KOPT-K1 (cell line): ENCODE data around the gene NR1H2.
"Not testable (repeated sequence)": the region's sequence is repeated elsewhere in the genome, so short reads cannot be mapped to it uniquely, and the experiment has no call there.

Experiments used
- H3K27ac ChIP-seq: fragments of 200-600 bp; sonication (generic); 2 replicates; pipeline ENCODE4 v1.5.1; 2016; ENCODE audit warnings: antibody characterized with exemption, mild to moderate bottlenecking, low read depth, low read length; ENCODE audit not compliant: poor library complexity, severe bottlenecking
- H3K36me3 ChIP-seq: fragments of 200-600 bp; sonication (generic); 2 replicates; pipeline ENCODE4 v1.5.1; 2017; ENCODE audit warnings: antibody characterized with exemption, mild to moderate bottlenecking, low read length, moderate library complexity; ENCODE audit not compliant: insufficient read depth
- H3K9me3 ChIP-seq: fragments of 200-600 bp; sonication (generic); 2 replicates; pipeline ENCODE4 v1.5.1; 2017; ENCODE audit warnings: antibody characterized with exemption, low read length, mild to moderate bottlenecking; ENCODE audit not compliant: insufficient read depth, poor library complexity, severe bottlenecking

Gene NR1H2

GRCh38 chr19:50380751-50381151 is 4.5 kb downstream of the NR1H2 start:
- Histone ChIP-seq H3K27ac (no peak overlapping the region), H3K36me3 (peaks cover 61% of the 10 kb centered on the region), H3K9me3 (no peaks in the 10 kb centered on the region)

DNA sequence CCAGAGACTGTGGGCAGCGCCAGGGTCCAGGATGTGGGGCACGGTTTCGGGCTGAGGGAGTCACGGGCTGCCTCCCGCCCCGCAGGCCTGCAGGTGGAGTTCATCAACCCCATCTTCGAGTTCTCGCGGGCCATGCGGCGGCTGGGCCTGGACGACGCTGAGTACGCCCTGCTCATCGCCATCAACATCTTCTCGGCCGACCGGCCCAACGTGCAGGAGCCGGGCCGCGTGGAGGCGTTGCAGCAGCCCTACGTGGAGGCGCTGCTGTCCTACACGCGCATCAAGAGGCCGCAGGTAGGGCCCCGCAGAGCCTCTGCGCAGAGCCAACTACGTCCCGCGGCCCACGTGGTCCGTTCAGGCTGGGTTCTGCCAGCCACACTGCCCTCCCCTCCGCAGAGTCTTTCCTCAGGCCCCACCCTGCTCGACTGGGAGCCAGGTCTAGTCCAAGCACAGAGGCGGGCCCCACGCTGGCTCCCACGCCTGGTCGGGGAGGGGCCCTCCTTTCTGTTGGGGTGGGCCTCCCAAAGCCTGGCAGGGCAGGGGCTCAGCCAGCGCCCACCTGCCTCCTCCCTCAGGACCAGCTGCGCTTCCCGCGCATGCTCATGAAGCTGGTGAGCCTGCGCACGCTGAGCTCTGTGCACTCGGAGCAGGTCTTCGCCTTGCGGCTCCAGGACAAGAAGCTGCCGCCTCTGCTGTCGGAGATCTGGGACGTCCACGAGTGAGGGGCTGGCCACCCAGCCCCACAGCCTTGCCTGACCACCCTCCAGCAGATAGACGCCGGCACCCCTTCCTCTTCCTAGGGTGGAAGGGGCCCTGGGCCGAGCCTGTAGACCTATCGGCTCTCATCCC is 5.8 kb downstream of the NR1H2 start:
- Histone ChIP-seq H3K27ac (no peak overlapping the region), H3K9me3 (no peaks in the 10 kb centered on the region), H3K36me3 (peaks cover 74% of the 10 kb centered on the region)

DNA sequence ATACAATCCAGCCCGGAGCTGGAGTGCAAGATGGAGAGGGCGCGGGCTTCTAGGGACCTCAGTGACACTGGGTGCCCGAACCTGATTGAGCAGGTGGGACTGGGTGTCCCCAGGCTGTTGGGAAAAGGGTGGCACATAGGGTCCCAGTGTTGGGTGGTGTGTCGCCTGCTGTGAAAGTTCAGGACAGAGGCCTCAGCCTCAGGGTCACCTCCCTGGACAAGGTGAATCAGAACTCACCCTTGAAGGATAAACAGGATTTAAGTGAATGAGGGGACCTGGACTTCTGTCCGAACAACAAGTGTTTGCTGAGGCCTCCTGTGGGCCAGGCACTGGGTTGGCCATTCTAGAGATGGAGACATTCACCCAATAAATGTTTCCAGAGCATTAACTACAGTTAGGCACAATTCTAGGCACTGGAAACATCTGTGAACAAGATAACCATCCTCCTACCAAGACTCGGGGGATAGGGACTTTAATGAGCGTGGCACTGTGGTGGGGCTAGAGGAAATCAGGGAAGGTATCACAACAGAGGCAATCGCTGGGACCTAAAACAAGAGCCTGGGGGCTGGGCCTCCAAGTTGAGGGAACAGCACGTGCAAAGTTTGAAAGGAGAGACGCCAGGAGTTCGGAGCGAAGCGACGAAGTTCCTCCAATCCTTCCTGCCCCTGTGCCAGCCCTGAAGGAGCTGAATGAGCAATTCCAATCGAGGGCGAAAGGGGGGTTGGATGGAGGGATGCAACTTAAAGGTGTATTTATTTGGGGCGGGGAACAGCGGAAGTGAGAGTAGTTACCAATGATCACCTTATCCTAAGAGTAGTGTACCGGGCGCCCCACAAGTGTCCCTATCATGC is 7.0 kb downstream of the NR1H2 start:
- H3K9me3 ChIP-seq: no peaks in the 10 kb centered on the region
- H3K36me3 ChIP-seq: peaks cover 76% of the 10 kb centered on the region
- H3K27ac ChIP-seq: peak overlapping the region; percentile 83

DNA sequence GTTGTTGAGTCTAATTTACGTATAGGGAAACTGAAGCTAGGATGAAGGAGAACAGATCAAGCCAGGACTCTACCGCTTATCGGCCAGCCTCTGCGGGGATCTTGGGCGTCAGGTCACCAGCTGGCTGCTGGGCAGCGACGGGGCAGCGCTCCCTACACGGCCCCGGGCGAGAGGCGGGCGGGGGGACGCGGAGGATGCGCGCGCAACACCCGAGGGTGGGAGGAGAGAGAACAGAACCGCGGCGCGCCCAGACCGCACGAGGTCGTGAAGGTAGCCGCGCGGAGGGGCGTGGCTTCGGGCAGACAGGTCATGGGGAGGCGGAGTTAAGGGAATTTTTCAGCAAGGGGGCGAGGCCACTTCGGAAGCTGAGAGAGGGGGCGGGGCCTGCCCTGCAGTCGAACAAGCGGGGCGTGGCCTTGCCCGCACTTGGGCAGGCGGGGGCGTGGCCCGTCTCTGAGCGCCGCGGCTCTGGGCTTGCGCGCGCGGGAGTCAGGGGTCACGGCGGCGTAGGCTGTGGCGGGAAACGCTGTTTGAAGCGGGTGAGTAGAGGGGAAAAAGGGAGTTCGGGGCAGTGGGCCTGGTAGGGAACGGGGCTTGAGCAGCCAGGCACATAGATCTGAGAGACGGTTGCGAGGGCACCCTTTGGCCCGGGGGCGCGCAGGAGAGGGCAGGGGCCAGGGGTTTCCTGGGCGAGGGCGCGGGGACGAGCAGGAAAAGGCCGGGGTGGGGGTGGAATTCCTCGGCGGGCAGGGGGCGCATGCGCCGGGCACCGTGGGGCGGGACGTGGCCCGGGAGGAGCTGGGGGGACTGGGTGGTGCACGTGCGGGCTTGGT is 7.8 kb downstream of the NR1H2 start, which contains the start of gene POLD1:
POLD1 (plus strand) TSS at position 496 of the 833 bp plus-strand sequence. CDS start 14,505 bp downstream, outside the sequence.
- Histone ChIP-seq H3K36me3 (peaks cover 76% of the 10 kb centered on the region), H3K9me3 (no peaks in the 10 kb centered on the region), H3K27ac (peak within 1 kb of the TSS; percentile 83)

DNA sequence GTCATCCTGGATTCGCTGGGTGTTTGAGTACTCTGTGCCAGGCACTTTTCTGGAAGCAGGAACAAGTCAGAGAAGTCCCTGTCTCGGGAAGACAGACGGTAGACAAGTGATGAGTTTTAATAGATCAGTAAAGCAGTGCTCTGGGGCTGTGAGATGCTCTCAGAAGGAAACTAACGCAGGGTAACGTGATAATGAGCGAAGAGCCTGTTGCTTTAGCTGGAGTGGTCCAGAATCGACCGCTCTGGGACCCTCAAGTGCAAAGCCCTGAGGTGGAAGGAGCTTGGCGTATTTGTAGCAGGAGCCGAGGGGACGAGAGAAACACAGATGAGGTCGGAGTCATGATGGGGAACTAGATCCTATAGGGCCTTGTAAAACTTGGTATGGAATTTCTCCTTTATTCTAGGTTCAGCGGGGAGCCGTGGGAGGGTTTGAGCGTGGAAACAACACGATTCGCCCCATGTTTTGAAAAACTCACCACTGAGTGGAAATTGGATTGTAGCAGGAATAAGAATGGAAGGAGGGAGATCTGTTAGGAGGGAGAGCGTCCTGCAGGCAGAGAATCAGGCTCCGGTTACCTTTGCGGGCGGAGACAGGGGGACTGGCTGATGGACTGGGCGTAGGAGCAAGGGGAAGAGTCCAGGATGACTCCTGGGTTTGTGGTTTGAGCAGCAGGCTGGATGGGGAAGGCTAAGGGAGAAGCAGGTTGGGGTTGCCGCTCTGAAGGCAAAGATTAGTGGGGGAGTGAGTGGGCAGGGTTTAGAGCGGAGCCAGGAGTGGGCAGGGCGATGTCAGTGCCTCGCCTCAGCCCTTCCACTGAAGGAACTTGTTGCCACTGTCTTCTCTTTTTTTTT is 8.7 kb downstream of the NR1H2 start:
- Histone ChIP-seq H3K27ac (peak overlapping the region; percentile 83), H3K36me3 (peaks cover 72% of the 10 kb centered on the region), H3K9me3 (no peaks in the 10 kb centered on the region)

GRCh38 chr19:50387176-50387867 is 11.1 kb downstream of the NR1H2 start:
- Histone ChIP-seq H3K27ac (no peak overlapping the region), H3K36me3 (peaks cover 58% of the 10 kb centered on the region), H3K9me3 (no peaks in the 10 kb centered on the region)

DNA sequence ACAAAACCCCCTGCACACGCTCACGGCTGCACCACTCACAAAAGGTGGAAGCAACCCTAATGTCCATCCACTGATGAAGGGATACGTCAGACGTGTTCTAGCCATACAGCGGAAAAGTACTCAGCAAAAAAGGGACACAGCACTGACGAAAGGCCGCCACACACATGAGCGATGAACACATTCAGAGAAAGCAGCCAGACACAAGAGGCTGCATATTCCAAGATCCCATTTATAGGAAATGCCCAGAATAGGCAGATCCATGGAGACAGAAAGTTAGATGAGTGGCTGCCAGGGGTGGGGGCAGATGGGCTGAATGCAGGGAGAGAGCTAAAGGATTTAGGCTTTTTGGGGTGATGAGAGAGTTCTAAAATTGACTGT is 11.6 kb downstream of the NR1H2 start:
- Histone ChIP-seq H3K9me3 (no peaks in the 10 kb centered on the region), H3K27ac (no peak overlapping the region), H3K36me3 (peaks cover 58% of the 10 kb centered on the region)

- peaks cover 75% of the 10 kb centered on the region for H3K36me3 ChIP-seq
- not testable (repeated sequence) for H3K27ac ChIP-seq, H3K9me3 ChIP-seq
These were observed 14.0 kb downstream of the NR1H2 start for GRCh38 chr19:50390295-50390694.

- H3K36me3 ChIP-seq: peaks cover 78% of the 10 kb centered on the region
- not testable (repeated sequence) for H3K9me3 ChIP-seq, H3K27ac ChIP-seq
These were observed 14.7 kb downstream of the NR1H2 start for GRCh38 chr19:50390952-50391351.

- H3K9me3 ChIP-seq: no peaks in the 10 kb centered on the region
- H3K36me3 ChIP-seq: peaks cover 64% of the 10 kb centered on the region
- H3K27ac ChIP-seq: no peak overlapping the region
These were observed 16.5 kb downstream of the NR1H2 start for GRCh38 chr19:50392759-50393158.

DNA sequence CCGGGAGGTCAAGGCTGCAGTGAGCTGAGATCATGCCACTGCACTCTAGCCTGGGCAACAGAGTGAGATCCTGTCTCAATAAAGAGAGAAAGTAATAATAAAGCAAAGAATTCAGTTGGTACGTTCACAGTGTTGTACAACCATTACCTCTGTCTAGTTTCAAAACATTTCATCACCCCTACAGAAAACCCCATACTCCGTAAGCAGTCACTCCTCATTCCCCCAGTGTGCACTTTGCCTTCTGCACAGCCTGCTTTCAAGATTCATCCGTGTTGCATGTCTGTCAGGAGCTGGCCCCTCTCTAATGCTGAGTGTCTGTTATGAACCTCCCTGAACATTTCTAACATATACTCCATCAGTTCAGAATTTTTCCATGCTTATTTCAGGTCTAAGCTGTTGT is 17.3 kb downstream of the NR1H2 start:
- Histone ChIP-seq H3K27ac (no peak overlapping the region), H3K9me3 (no peaks in the 10 kb centered on the region), H3K36me3 (peaks cover 61% of the 10 kb centered on the region)

- H3K9me3 ChIP-seq: no peaks in the 10 kb centered on the region
These were observed 17.8 kb downstream of the NR1H2 start for GRCh38 chr19:50394017-50394416.

DNA sequence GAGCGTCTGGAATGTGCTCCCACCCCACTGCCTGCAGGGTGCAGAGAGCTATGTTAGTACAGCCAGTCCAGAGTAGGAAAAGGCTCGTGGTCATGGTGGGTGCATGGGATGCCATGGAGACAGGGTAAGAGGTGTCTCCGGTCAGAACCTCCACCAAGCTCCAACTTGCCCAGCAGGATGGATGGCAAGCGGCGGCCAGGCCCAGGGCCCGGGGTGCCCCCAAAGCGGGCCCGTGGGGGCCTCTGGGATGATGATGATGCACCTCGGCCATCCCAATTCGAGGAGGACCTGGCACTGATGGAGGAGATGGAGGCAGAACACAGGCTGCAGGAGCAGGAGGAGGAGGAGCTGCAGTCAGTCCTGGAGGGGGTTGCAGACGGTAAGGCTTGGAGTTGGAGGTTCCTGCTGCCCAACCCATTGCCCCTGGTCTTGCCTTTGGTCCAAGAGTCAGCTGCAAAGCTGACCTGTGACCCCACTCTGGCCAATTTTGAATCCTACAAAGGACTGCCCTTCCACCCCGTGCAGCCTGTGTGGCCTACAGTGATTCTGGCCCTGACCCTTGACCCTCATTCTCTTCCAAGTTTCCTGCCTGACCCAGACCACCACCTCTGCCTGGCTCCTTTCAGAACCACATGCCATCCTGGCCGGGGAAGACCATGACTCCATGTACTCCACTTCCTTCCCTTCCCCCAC is 22.6 kb downstream of the NR1H2 start:
- Histone ChIP-seq H3K9me3 (no peaks in the 10 kb centered on the region), H3K36me3 (peaks cover 76% of the 10 kb centered on the region), H3K27ac (no peak overlapping the region)

More at GRCh38 chr19:50394017-50394416, 17.8 kb downstream of the NR1H2 start:
- H3K36me3 ChIP-seq: peaks cover 61% of the 10 kb centered on the region
- no peak overlapping the region for H3K27ac ChIP-seq
